Activated CD8-positive, alpha-beta memory T cell treated with anti-CD3 and anti-CD28 coated beads, Interleukin-2, amount 50 U/mL, for 48 hours (primary cell): ENCODE data around the gene THY1.

Experiments used
- DNase-seq: peaks from one replicate; pipeline ENCODE4 v3.0.0-alpha.2; 2020

The THY1 gene

DNA sequence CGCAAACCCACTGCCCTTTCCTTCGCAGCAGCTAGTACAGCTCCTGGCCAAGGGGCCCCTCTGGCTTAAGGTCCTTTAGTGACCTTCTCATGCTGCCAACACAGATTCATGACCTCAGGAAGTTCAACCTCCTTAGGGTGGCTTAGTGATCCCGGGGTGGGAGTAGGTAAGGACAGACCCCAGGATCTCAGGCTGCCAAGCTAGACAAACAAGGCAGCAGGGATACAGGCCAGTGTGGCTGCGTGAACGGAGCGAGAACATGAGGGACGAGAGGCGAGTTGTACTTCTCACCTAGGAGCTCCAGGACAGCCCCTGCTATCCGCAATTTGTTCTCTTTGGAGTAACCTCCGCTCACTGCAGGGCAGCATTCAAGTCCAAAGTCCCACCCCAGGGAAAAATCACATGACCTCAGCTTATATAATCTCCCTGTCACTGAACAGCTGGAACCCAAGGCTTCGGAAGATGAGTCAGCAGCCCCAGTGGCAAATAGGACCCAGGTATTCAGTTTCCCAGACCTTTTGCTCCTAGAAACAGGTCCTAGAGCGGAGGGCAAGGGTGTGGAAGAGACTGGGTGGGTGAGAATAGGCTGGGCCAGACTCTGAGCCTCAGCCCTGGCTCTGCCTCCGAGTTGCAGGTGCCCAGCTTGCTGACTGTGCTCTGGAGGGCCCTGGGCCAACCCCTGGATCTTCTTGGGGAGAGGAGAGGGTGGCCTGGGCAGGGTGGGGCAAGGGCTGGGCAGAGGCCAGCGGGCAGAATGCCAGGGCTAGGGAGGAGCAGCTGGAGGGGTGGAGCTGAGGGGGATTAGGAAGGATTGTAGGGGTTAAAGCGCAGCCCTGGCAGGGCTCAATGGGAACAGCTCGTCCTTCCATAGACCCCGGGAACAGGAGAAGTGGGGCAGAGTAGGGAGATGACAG is 54.6 kb downstream of the THY1 start:
- DNase-seq: no peak

DNA sequence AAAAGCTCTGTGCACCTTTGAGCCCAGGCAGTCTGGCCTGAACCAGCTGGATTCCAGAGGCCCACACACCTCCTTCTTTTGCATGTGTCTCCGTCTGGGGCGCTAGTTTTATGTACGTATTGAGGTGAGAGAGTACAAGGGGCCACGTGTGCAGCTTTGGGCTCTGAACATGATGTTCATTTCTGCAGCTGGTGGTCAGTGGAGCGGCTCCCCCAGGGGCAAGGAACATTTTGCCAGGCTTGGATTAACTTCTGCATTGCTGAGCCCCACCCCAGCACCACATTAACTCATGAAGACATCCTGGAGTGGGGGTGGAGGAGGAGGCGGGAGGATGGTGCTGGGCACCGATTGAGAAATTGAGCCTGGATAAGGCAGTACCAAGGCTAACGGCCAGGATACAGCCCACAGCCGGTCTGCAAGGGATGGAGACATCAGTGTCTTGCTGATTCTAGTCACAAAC is 55.3 kb downstream of the THY1 start:
- DNase-seq: no peak
